ENCODE measurements around the gene PSME4.
"Not testable (repeated sequence)": the region's sequence is repeated elsewhere in the genome, so short reads cannot be mapped to it uniquely, and the experiment has no call there.

PSME4 gene

DNA sequence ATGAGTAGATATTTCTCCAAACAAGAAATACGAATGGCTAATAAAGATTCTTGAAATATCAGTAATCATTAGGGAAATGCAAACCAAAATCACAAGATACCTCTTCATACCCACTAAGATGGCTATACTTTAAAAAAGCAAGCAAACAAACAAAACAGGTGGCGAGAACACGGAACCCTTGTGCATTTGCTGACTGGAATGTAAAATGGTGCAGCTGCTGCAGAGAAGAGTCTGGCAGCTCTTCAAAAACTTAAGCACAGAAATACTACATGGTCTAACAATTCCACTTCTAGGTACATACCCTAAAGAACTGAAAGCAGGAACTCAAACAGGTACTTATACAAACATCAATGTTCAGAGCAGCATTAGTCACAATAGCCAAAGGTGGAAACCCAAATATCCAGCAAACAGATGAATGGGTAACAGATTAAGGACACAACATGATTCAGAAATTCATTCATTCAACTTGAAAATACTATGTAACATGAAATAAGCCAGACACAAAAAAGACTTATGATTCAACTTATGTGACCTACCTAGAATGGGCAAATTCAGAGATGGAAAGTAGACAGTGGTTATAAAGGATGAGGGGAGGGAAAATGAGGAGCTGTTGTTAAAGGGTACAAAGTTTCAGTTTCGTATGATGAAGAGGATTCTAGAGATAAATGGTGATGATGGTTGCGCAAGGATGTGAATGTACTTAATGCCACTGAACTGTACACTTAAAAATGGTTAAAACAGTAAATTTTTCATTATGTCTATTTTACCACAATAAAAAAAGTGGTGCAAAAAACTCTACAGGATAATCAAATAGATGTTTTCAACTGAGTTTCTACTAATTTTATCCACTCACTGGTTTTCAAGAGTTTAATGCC is 84.2 kb downstream of the PSME4 start:
- DNase-seq = peak; percentile 42

DNA sequence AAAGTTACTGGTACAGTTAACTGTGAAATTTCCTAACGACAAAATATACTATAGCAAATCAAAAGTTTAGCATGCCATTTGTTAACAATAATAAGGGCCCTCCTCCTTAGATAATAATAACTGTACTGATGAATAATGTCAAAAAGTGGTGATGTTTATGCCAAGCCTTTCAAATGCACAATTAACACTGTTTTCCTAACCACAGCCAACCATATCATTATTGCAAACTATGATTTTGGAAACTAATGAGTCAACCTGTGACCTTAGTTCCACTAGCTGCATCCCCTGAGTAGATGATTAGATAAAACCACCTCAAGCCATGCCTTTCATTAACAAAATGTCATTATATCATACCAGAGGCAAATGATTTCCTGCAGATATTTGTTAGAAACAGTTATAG is 85.9 kb downstream of the PSME4 start:
- peak; percentile 61 for DNase-seq

DNA sequence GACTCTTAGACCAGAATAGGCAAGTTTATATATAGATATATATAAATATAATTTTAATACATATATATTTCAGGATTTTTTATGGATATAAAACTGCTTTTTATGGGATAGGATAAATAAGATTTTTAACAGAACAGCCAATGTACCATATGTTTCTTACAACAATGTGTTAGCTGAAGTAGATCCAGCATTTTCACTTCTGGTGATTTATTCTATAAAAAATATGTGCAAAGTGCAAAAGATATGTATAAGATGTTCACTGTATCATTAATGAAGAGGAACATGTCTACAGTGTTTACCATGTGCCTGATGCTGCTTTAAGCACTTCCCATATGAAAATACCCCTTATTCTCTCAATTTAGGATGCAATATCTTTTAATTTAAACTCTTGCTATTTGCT is 88.8 kb downstream of the PSME4 start:
- no peak for DNase-seq

DNA sequence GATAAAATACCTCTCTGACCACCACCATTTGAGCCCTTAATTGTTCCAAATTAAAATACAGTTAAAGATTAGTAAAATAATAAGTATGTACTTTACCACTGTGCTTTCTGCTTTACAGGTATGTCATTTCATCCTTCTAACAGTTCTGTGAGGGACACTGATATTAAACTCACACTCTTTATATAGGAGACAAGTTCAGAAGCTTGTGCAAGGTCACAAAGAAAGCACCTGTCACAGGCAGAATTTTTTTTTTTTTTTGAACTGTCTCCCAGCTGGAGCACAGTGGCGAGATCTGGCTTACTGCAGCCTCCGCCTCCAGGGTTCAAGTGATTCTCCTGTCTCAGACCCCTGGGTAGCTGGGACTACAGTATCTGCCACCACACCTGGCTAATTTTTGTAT is 89.4 kb downstream of the PSME4 start:
- DNase-seq = no peak

DNA sequence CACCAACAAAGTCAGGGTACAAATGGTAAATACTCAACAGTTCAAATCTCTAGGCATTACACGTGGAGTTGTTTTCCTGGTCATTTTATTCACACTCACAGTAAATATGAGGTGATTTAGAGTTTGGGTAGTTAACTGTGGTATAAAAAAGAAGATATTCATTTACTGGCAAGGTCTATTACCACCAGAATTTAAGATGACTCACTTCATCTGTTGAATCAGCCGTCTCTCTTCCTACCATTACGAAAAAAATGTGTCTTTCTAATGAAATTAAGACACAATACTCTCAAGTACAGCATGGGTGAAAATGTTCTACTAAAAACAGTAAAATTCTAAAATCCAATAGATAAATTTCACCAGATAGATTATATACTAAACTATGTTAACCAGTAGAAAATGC is 90.0 kb downstream of the PSME4 start:
- peak; percentile 16 for DNase-seq

DNA sequence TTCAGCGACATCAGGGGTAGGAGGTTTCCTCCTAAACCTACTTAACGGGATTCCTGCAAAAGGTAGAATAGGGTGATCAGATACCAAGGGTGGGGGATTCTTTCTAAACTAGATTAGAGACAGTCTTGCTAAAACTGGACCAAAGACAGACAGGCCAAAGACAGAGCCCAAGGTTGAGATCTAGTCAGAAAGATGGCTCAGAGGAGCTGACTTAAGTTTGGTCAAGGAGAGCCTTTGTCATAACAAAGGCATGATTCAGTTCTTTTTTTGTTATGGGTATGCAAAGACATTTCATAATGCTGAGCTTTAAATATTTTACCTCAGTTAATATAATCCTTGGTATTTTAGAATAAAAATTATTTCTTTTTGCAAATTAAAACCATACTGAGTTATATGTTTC is 93.2 kb downstream of the PSME4 start:
- DNase-seq = no peak

DNA sequence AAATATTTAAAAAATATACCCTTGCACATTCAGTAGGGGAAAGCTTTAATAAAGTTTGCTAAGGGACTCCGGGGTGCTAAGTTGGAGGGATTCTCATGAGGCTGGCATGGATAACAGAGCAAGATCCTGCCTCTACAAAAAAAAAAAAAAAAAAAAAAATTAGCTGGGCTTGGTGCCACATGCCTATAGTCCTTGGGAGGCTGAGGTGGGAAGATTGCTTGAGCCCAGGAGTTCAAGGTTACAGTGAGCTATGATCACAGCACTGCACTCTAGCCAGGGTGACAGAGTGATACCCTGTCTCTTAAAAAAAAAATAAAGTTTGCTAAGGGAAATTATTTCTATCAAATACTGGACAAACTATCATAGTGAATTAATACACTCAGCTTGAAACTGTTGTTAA is 93.7 kb downstream of the PSME4 start:
- no peak for DNase-seq

DNA sequence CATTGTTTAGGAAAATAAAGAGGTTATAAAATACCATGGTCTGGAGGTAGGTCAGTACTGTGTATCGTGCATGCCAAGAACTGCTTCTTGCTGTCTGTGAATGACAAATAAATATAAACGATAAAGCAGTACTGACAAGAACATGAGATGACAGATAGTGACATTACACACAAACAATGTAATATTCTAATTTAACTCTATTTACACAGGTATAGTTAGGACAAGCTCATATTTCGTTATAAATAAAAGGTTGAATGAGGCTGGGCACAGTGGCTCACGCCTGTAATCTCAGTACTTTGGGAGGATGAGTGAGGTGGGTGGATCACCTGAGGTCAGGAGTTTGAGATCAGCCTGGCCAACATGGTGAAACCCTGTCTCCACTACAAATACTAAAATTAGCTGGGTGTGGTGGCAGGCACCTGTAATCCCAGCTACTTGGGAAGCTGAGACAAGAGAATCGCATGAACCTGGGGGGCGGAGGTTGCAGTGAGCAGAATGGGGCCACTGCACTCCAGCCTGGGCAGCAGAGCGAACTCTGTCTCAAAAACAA is 96.3 kb downstream of the PSME4 start:
- no peak for DNase-seq

DNA sequence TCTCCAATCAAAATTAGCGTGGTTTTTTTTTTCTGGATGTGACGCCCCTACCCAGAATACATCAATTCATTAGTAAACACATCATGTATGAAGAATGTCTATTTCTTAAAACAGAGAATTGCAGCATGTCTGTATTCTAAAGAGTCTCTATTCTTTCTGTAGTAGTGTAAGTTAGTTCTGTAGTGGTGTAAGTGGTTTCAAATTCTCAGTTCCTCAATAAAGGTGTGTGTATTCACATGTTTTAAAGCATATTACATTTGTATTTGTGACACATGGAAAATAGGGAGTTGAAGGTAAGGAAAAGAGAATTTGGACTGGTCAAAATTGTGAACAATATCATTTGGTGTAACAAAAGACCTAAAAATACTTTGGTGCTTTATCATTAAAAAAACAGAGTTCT is 103.0 kb downstream of the PSME4 start:
- no peak for DNase-seq

DNA sequence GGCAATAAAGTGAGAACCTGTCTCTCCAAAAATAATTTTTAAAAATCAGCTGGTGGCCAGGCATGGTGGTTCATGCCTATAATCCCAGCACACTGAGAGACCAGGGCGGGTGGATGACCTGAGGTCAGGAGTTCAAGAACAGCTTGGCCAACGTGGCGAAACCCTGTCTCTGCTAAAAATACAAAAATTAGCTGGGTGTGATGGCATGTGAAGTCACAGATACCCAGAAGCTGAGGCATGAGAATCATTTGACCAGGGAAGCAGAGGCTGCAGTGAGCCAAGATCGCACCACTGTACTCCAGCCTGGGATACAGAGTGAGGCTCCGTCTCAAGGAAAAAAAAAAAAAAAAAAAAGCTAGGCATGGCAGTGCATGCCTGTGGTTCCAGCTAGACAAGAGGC is 103.6 kb downstream of the PSME4 start:
- no peak for DNase-seq

DNA sequence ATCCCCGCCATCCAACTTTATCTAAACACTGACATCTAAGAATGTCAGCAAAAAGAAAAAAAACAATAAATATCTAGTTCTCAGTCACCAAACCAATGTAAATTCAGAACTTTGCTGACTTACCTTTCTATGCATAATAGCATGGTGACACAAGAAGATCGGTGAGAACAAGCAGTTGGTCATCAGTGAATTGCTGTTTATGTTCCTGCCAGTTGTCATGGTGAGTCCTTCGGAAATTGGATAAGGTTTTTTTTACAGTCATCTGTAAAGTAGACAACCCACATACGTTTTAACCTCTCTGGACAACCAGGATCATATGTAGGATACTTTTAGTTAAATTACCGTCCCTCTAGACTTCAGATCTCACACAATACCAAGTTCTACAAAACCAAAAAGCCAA is 104.8 kb downstream of the PSME4 start:
- no peak for DNase-seq

DNA sequence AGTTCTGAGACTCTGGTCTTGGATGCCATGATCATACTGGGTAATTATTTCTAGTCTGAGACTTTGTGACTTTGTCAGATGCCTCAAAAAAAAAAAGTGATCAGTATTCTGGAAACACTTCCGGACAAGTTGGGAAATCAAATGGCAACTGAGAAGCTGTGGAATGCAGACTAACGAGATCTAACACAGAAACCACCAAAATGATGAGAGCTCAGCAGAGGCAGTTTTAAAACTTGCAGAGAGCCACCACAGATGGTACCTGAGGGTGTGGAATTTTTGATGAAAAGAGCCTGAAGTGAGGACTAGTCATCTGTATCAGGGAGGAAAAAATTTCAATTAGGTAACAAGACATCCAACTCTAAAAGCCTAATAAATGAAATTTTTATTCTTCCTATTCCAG is 105.5 kb downstream of the PSME4 start:
- DNase-seq = no peak

DNA sequence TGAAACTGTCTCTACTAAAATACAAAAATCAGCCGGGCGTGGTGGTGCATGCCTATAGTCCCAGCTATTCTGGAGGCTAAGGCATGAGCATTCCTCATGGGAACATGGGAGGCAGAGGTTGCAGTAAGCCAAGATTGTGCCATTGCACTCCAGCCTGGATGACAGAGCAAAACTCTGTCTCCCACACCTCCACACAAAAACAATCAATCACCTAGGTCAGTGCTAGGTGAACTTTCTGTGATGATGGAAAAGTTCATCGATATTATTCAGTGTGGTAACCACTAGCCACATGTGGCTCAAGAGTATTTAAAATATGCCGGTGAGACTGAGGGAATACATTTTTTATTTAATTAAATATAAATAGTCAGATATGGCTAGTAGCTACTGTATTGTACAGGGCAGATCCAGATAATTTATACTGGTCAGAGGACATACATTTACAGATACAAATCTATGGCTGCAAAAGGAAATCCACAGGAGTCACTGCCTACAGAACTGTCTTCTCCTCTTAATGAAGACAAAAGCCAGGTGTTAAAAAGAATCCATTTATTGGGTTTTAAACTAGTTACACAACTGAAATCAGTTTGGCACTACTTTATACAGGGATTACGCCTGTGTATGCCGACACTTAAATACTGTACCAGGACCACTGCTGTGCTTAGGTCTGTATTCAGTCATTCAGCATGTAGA is 107.1 kb downstream of the PSME4 start:
- no peak for DNase-seq

DNA sequence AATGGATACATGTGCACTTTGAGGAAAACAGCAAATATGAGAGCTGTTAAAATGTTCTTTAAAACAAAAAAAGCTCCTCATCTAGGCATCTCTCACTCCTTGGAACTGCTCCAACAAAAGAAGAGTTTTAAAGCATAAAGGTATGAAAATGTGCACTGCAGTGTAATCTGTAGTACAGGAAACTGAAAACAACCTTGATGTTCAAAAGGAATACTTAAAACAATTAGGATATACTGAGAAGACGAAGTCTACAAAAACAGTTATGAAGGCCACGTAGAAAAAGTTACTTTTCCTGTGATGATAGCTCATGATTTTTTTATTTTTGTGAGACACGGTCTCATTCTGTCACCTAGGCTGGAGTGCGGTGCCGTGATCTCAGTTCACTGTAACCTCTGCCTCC is 109.0 kb downstream of the PSME4 start:
- no peak for DNase-seq

DNA sequence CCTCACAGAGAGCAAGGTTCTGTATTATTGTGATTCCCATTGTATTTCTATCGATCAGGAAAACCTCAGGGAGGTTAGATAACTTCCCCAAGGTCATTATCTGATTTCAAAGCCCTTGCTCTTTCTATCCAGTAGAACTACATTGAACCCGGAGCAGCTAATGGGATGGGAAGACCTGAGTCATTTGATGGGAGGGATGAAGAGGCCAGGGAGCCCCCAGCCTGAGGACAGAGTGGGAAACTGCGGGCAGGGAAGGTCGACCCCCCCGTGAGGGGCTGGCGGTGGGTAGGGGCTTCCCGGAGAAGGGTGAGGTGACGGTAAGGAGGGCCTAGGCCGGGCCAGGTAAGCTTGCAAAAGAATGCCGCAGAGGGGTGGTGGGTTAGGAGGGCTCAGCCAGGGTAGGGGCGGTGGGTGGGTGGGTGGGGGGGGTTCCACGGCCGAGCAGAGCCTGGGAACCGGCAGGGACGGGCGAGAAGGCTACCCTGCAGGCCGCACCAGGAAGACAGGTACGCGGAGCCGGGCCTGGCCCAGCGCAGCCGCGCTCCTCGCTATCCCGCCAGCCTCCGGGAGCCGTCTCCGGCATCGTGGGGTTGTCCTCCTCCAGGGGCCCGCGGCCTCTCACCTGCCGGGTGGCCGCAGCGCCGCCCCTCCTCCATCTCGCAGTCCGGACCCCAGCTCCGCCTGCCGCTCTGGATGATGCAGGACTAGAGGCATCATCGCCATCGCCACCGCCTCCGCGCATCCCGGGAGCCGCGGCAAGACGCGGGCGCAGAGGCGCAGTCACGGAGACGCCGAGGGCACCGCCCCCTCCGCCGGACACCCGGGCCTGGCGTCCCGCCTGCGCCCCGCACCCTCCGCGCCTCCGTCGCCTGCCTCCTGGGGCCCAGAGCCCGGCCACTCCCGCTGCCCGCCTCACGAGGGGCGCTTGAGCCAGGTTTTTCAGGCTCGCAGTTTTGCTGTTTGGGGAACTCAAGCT is 111.3 kb downstream of the PSME4 start, which contains the start of gene GPR75:
TSS of gene GPR75 (minus strand) at position 762 of the 976 bp plus-strand sequence. CDS start 5,211 bp downstream, outside the sequence.
- no peak for DNase-seq

DNA sequence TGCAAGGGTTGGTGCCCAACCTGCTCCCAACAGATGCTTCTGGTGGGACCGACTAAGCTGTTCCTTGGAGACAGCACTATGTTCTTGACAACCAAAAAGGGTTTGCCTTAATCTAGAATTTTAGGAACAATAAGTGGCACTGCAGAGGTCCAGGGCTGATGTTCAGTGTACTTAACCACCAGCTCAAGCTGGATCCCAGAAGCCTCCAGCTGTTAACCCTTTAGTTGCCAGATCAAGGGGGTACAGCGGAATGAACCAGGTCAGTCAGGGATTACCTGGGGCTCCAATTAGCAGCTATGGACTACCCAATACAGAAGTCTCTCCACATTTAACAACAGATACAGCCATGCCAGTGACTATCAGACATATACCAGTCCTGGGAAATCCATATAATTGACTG is 114.5 kb downstream of the PSME4 start:
- no peak for DNase-seq

DNA sequence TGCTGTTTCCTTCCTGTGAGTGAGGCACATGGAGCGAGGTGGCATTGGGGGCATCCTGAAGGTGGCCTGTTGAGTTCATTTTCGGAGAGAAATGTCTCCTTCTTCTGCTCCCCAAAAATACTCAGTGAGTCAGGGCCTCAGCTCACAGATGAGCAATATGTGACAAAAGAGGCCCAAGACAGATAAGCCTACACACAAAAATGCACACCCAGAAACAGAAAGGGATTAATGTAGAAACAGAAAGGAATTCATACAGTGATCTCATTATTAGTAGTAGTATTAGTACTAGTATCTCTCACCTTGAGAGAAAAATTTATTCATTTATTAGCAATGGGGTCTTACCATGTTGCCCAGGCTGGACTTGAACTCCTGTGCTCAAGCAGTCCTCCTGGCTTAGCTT is 116.1 kb downstream of the PSME4 start:
- peak; percentile 26 for DNase-seq

DNA sequence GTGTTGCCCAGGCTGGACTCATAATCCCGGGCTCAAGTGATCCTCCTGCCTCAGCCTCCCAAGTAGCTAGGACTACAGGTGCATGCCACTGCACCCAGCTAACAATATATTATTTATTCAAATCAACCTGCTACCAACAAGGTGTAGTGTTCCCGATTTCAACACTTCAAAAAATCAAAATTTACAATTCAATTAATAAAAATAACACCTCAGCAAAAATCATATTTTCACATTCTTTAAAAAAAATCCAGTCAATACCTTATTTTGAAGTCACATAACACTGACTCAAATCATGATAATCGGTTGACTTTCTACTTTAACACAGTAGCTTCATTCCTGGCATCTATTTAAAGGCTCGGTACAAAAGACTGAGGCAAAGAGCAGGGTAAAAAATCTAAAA is 118.3 kb downstream of the PSME4 start:
- no peak for DNase-seq

DNA sequence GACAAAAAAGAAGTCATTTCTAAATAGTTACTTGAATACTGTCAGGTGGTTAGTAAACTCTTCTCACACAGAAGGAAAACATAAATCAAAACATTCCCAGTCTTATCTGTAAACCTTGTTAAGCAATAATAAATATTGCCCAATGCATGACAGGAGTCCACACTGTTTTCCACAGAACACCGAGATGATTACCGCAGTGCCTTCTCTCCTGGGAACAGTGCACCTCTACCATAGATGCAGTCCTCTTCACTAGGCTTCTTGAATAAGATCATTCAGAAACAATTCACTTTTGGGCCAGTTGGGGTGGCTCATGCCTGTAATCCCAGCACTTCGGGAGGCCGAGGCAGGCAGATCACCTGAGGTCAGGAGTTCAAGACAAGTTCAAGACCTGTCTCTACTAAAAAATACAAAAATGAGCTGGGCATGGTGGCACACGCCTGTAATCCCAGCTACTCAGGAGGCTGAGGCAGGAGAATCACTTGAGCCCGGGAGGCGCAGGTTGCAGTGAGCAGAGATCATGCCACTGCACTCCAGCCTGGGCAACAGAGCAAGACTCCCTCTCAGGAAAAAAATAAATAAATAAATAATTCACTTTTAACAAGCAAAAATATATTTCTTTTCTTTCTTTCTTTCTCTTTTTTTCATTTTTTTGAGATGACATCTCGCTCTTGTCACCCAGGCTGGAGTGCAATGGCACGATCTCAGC is 119.6 kb downstream of the PSME4 start:
- not testable (repeated sequence) for DNase-seq

DNA sequence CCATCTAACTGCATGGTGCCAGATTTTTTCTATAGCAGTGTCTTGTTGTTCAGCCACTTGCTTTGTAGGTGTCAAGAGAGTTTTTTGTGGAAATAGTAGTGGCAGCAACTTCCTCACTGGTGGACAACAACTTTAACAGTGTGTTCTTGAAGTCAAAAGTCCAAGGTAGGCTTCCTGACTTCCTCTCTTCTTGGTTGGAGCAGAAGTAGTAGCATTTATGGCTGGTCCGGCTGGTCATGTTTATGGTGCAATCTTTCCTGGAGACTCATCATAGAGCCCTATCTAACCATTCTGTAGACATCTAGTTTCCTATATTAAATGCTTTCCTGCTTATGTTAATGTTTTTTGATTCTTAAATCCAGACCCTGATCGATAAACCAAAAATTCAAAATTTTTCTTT is 122.7 kb downstream of the PSME4 start:
- no peak for DNase-seq

DNA sequence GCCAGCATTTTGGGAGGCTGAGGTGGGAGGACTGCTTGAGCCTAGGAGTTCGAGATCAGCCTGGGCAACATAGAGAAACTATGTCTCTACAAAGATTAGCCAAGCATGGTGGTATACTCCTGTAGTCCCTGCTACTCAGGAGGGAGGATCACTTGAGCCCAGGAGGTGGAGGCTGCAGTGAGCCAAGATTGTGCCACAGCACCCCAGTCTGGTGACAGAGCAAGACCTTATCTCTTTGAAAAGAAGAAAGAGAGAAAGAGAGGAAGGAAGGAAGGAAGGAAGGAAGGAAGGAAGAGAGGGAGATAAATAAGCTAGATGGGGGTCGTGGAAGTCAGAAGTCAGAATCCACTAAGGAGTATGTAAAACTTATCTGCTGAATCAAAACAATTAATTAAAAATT is 127.2 kb downstream of the PSME4 start:
- DNase-seq = no peak

DNA sequence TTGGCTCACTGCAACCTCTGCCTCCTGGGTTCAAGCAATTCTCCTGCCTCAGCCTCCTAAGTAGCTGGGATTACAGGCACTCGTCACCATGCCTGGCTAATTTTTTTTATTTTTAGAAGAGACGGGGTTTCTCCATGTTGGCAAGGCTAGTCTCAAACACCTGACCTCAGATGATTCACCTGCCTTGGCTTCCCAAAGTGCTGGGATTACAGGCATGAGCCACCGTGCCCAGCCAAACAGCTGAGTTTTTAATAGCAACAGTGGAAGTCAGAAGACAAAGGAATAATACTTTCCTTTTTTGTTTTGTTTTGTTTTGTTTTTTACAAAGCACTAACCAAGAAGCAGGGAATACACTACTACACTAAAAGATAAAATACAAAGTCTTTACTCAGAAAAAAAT is 127.9 kb downstream of the PSME4 start:
- DNase-seq = no peak
